Measurements from ENCODE around the gene CCNE1.

DNA sequence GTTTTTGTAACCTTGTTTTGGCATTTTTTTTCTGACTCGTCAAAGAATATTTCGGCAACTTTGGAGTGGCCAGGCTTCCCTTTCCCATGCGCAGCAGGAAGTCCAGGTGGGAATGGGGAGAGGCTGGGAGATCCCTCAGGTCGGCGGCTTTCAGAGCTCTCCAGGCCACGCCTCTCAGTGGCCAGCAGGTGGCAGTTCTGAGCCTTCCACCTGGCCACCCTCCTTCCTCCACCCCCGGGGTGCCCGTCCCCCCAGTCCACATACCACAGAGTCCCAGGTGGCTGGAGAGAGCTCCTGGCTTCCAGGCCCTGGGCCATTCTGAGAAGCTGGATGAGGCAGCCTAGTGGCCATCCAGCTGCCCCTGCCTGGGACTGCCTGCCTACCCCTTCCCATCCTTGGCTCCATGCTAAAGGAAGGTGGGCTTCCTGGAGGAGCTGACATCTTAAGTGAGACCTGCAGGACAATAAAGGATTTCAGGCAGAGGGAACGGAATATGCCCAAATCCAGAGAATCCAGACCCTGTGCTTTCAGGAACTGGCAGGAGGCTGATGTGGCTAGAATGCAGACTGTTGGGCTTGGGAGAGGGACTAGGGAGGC, 46.3 kb downstream of the CCNE1 start:
- TF ChIP-seq, protein P1, sequence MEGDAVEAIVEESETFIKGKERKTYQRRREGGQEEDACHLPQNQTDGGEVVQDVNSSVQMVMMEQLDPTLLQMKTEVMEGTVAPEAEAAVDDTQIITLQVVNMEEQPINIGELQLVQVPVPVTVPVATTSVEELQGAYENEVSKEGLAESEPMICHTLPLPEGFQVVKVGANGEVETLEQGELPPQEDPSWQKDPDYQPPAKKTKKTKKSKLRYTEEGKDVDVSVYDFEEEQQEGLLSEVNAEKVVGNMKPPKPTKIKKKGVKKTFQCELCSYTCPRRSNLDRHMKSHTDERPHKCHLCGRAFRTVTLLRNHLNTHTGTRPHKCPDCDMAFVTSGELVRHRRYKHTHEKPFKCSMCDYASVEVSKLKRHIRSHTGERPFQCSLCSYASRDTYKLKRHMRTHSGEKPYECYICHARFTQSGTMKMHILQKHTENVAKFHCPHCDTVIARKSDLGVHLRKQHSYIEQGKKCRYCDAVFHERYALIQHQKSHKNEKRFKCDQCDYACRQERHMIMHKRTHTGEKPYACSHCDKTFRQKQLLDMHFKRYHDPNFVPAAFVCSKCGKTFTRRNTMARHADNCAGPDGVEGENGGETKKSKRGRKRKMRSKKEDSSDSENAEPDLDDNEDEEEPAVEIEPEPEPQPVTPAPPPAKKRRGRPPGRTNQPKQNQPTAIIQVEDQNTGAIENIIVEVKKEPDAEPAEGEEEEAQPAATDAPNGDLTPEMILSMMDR (conservative IDR thresholded peaks at IDR 0.05; ENCODE audit: low read length) = peak; percentile 81
- no peak for TF ChIP-seq EZH2phosphoT487 (IDR thresholded peaks at IDR 0.05; ENCODE audit: borderline replicate concordance)
